ENCODE results near the gene FZD10.

Gene FZD10

GRCh38 chr12:130162745-130163460, 639 bp downstream of the FZD10 start:
- TF ChIP-seq FOXP2 (optimal IDR thresholded peaks at IDR 0.05; ENCODE audit: borderline replicate concordance, extremely low read depth, extremely low read length, insufficient read depth), result no peak
- TF ChIP-seq SIN3A (IDR thresholded peaks at IDR 0.05; ENCODE audit: borderline replicate concordance, insufficient read depth, low read length), result no peak
- TF ChIP-seq REST (IDR thresholded peaks at IDR 0.05; ENCODE audit: insufficient read depth in 1 of 2, low read depth in 2 of 2, low read length in 2 of 2), result no peak
- TF ChIP-seq TAF1 (IDR thresholded peaks at IDR 0.05; ENCODE audit: borderline replicate concordance, insufficient read depth, low read length), result no peak
- TF ChIP-seq POLR2AphosphoS5 (IDR thresholded peaks at IDR 0.05; ENCODE audit: low read depth, low read length), result no peak

GRCh38 chr12:130163461-130164215, 1.4 kb downstream of the FZD10 start:
- TF ChIP-seq FOXP2 (optimal IDR thresholded peaks at IDR 0.05; ENCODE audit: borderline replicate concordance, extremely low read depth, extremely low read length, insufficient read depth), result no peak
- TF ChIP-seq POLR2AphosphoS5 (IDR thresholded peaks at IDR 0.05; ENCODE audit: low read depth, low read length), result no peak
- no peak for TF ChIP-seq SIN3A (IDR thresholded peaks at IDR 0.05; ENCODE audit: borderline replicate concordance, insufficient read depth, low read length)
- no peak for TF ChIP-seq TAF1 (IDR thresholded peaks at IDR 0.05; ENCODE audit: borderline replicate concordance, insufficient read depth, low read length)
- no peak for TF ChIP-seq REST (IDR thresholded peaks at IDR 0.05; ENCODE audit: insufficient read depth in 1 of 2, low read depth in 2 of 2, low read length in 2 of 2)

GRCh38 chr12:130164216-130164542, 1.9 kb downstream of the FZD10 start:
- no peak for TF ChIP-seq FOXP2 (optimal IDR thresholded peaks at IDR 0.05; ENCODE audit: borderline replicate concordance, extremely low read depth, extremely low read length, insufficient read depth)
- no peak for TF ChIP-seq POLR2AphosphoS5 (IDR thresholded peaks at IDR 0.05; ENCODE audit: low read depth, low read length)
- TF ChIP-seq SIN3A (IDR thresholded peaks at IDR 0.05; ENCODE audit: borderline replicate concordance, insufficient read depth, low read length), result no peak
- no peak for TF ChIP-seq REST (IDR thresholded peaks at IDR 0.05; ENCODE audit: insufficient read depth in 1 of 2, low read depth in 2 of 2, low read length in 2 of 2)

GRCh38 chr12:130164936-130165335, 2.7 kb downstream of the FZD10 start:
- TF ChIP-seq REST (IDR thresholded peaks at IDR 0.05; ENCODE audit: insufficient read depth in 1 of 2, low read depth in 2 of 2, low read length in 2 of 2) (no peak), TAF1 (IDR thresholded peaks at IDR 0.05; ENCODE audit: borderline replicate concordance, insufficient read depth, low read length) (no peak), FOXP2 (optimal IDR thresholded peaks at IDR 0.05; ENCODE audit: borderline replicate concordance, extremely low read depth, extremely low read length, insufficient read depth) (no peak), POLR2AphosphoS5 (IDR thresholded peaks at IDR 0.05; ENCODE audit: low read depth, low read length) (no peak), SIN3A (IDR thresholded peaks at IDR 0.05; ENCODE audit: borderline replicate concordance, insufficient read depth, low read length) (no peak)
